HepG2 (cell line): ENCODE measurements around the gene KRTAP10-6. TPM values are rescaled to one million over a fixed set of nuclear protein-coding genes. Genes with fewer than 3 reads are reported as not detected.

ENCODE experiments used
- ATAC-seq: fragments of 200-7000 bp; cut with Tn5 transposase; 3 replicates; pipeline ENCODE4 v1.9.1; 2020; ENCODE audit warnings: mild to moderate bottlenecking, moderate library complexity
- BruUV-seq: library from RNA; stranded (reverse); fragments of 400-500 nt; replicated peaks from 2 replicates; lab custom pipeline; 2021; lab: Mats Ljungman, UMichigan
- CTCF ChIA-PET: fragments of 300-600 bp; formaldehyde crosslinking; extraction: SDS; loops from one replicate; lab custom pipeline; 2021; ENCODE audit warnings: low total read pairs, inconsistent platforms, low intra/inter-chr PET ratio; lab: Yijun Ruan, JAX
- POLR2A ChIA-PET: fragments of 350-600 bp; sonication (Branson Sonifier 250); formaldehyde crosslinking; loops from one replicate; lab custom pipeline; 2020; ENCODE audit warnings: antibody characterized with exemption, inconsistent platforms; lab: Yijun Ruan, JAX
- DNase-seq: peaks from one replicate; pipeline ENCODE4 v3.0.0-alpha.2; 2015; ENCODE audit warnings: low spot score
- FAIRE-seq: peaks from 3 replicates; lab custom pipeline; 2011; peaks lifted over from hg19 to GRCh38; lab: Jason Lieb, UNC
- H2AFZ ChIP-seq: one replicate; pipeline ENCODE4 v1.6.1; 2011; ENCODE audit warnings: low read length, inconsistent platforms
- H3K27ac ChIP-seq: fragments of 300-600 bp; 3 replicates; pipeline ENCODE4 v1.8.0; 2011; ENCODE audit warnings: mixed run types, mild to moderate bottlenecking, mixed read lengths, low read length, inconsistent platforms; ENCODE audit not compliant: insufficient read depth; ENCODE audit errors: extremely low read length
- H3K27me3 ChIP-seq, 2 experiments: fragments of 200-600 bp in 1 of 2; 2 replicates in 1 of 2; 3 replicates in 1 of 2; pipeline versions ENCODE4 v1.6.0 to v1.8.0; 2011; ENCODE audit warnings: low read length in 2 of 2, mild to moderate bottlenecking in 2 of 2, moderate library complexity in 2 of 2, inconsistent platforms in 1 of 2; ENCODE audit not compliant: insufficient read depth in 2 of 2, control insufficient read depth in 1 of 2
- H3K36me3 ChIP-seq, 2 experiments: fragments of 200-600 bp in 1 of 2; replicated peaks in 1 of 2; 2 replicates in 1 of 2; 3 replicates in 1 of 2; pipeline versions ENCODE4 v1.5.1 to v1.8.0; 2011; ENCODE audit warnings: low read length in 2 of 2, inconsistent platforms in 1 of 2; ENCODE audit not compliant: insufficient read depth in 2 of 2, control insufficient read depth in 1 of 2
- H3K4me1 ChIP-seq: 2 replicates; pipeline ENCODE4 v1.5.1; 2012; ENCODE audit warnings: low read length, inconsistent platforms; ENCODE audit not compliant: insufficient read depth
- H3K4me2 ChIP-seq: 2 replicates; pipeline ENCODE4 v1.6.0; 2011; ENCODE audit warnings: low read depth, low read length, inconsistent platforms
- H3K4me3 ChIP-seq, 3 experiments: fragments of 200-600 bp in 1 of 3; sonication (generic), shearing (Covaris generic) in 1 of 3; replicated peaks in 1 of 3; 2 replicates each; pipeline ENCODE4 v1.5.1; 2011 to 2016; ENCODE audit warnings: low read length in 3 of 3, inconsistent platforms in 2 of 3, low read depth in 2 of 3, mild to moderate bottlenecking in 2 of 3, control low read depth in 1 of 3, mixed read lengths in 1 of 3; ENCODE audit not compliant: insufficient read depth in 1 of 3
- H3K79me2 ChIP-seq: one replicate; pipeline ENCODE4 v1.6.1; 2011; ENCODE audit warnings: low read length, inconsistent platforms; ENCODE audit not compliant: insufficient read depth
- H3K9ac ChIP-seq: 2 replicates; pipeline ENCODE4 v1.6.0; 2011; ENCODE audit warnings: mild to moderate bottlenecking, low read depth, low read length, inconsistent platforms; ENCODE audit not compliant: insufficient read depth
- H3K9me3 ChIP-seq: 2 replicates; pipeline ENCODE4 v1.5.1; 2012; ENCODE audit warnings: mild to moderate bottlenecking, low read length
- H4K20me1 ChIP-seq: 2 replicates; pipeline ENCODE4 v1.6.0; 2011; ENCODE audit warnings: inconsistent platforms, mild to moderate bottlenecking, low read length, moderate library complexity; ENCODE audit not compliant: insufficient read depth
- CBX1 ChIP-seq: IDR thresholded peaks from one replicate; pipeline ENCODE4 v1.6.1; 2016; ENCODE audit warnings: antibody characterized with exemption, low read depth
- NCOA1 ChIP-seq: sonication (generic); formaldehyde crosslinking; IDR thresholded peaks from 2 replicates; pipeline ENCODE4 v1.9.0; 2021; ENCODE audit warnings: missing genetic modification reagents
- NFKBIZ ChIP-seq: IDR thresholded peaks from 2 replicates; pipeline ENCODE4 v1.6.1; 2018; ENCODE audit warnings: missing genetic modification reagents, missing compliant biosample characterization
- WIZ ChIP-seq: sonication (generic); formaldehyde crosslinking; IDR thresholded peaks from 2 replicates; pipeline ENCODE4 v1.5.1; 2020; ENCODE audit warnings: mild to moderate bottlenecking, missing genetic modification reagents
- ZNF510 ChIP-seq: sonication (generic); formaldehyde crosslinking; IDR thresholded peaks from 2 replicates; pipeline ENCODE4 v1.4.0; 2020; ENCODE audit warnings: low read depth, mild to moderate bottlenecking, missing genetic modification reagents
- WGBS: methylation state at CpG from one replicate; pipeline ENCODE4 v1.1.6; 2017; ENCODE audit warnings: low lambda C conversion rate; 5-methylcytosine and 5-hydroxymethylcytosine counted together
- in situ Hi-C: cut with HindIII; loops from 2 replicates; pipeline ENCODE4 v1.10.0; 2017; ENCODE audit warnings: low pct_unique_long_range_greater_than_20kb; ENCODE audit not compliant: extremely low pct_ligation_motif_present
- intact Hi-C: fragments of 100-400 bp; cut with micrococcal nuclease; formaldehyde crosslinking; loops from one replicate; pipeline ENCODE4 v1.10.0; 2022; ENCODE audit not compliant: unreplicated experiment
- polyA plus RNA-seq, 8 experiments: library from polyadenylated mRNA; depleted of rRNA in 3 of 8; stranded (reverse) in 7 of 8; unstranded in 1 of 8; fragments of >200 nt; fragmentation: Illumina TruSeq in 4 of 8; extraction: Trizol in 4 of 8; gene quantifications; 2 replicates each; pipeline versions ENCODE4 v1.2.1 to v1.2.3, GENCODE V29; 2011 to 2016; ENCODE audit warnings: low read depth in 4 of 8, missing spikeins in 1 of 8, mixed read lengths in 1 of 8; ENCODE audit not compliant: insufficient read depth in 1 of 8
- total RNA-seq, 5 experiments: library from RNA; depleted of rRNA; stranded (reverse); fragments of >200 nt; fragmentation: Illumina TruSeq; extraction: Trizol; gene quantifications; 2 replicates each; pipeline ENCODE4 v1.2.3, GENCODE V29; 2016; ENCODE audit warnings: low read depth in 1 of 5
- TF ChIP-seq, protein P1 (sequence below): IDR thresholded peaks from 2 replicates; pipeline ENCODE4 v1.6.1; 2016; ENCODE audit warnings: low read depth
- TF ChIP-seq, protein P2 (sequence below): sonication (generic); formaldehyde crosslinking; IDR thresholded peaks from 2 replicates; pipeline ENCODE4 v1.5.0; 2020; ENCODE audit warnings: mild to moderate bottlenecking, missing genetic modification reagents
- TF ChIP-seq, protein P3 (sequence below): IDR thresholded peaks from 2 replicates; pipeline ENCODE4 v1.4.0; 2020; ENCODE audit warnings: mild to moderate bottlenecking, missing genetic modification reagents
- TF ChIP-seq, protein P4 (sequence below): sonication (generic); formaldehyde crosslinking; IDR thresholded peaks from 2 replicates; pipeline ENCODE4 v1.4.0; 2020; ENCODE audit warnings: mild to moderate bottlenecking, missing genetic modification reagents
- TF ChIP-seq, protein P5 (sequence below): sonication (generic); formaldehyde crosslinking; conservative IDR thresholded peaks from 2 replicates; pipeline ENCODE4 v1.5.0; 2020; ENCODE audit warnings: missing genetic modification reagents

KRTAP10-6 gene
- total and polyA plus RNA-seq, 2 of the 13 experiments (the other 11 are each of a cell fraction or from before 2014, with no cell fraction given): not detected

DNA sequence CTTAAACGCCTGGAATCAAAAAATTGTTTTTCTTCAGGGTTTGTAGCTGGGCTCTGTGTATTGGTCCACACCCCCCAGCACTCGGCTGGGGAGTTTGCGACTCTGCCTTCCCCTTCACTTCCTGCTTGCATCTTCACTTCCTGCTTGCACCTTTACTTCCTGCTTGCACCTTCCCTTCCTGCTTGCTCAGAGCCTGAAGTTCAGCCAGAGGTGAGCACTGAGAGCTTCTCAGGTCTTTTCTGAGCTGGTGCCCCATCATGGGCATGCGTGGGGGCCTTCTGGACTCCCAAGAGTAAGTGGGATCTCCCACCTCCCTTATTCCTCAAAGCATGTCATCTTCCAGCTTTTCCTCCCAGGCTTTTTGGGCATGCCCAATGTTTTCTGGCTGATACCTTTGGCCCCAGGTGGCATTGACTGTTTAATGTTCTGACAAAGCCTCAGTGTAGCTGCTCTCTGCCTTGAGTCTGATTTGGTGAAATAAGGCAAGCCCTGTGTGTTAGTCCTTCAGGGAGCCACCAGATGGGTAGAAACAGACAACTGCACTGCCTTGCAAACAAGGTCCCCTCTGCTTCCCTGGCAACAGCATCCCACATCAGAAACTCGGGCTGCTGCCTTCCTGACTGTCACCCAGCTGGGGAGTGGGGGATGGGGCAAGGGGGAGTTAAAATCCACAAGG lies 44.5 kb downstream of the KRTAP10-6 start:
- Histone ChIP-seq H2AFZ (no peak overlapping the region), H3K79me2 (no peaks in the 10 kb centered on the region), H3K4me3 (no peak overlapping the region), H3K9me3 (peaks cover 7% of the 10 kb centered on the region; the same call in 1 of the 2 replicates), H3K27me3 (no peaks in the 10 kb centered on the region), H4K20me1 (no peaks in the 10 kb centered on the region), H3K36me3 (no peaks in the 10 kb centered on the region), H3K9ac (no peak overlapping the region), H3K27ac (no peak overlapping the region), H3K4me2 (no peak overlapping the region), H3K4me1 (no peaks in the 10 kb centered on the region; the same call in 1 of the 2 replicates)
- in situ Hi-C loops: no loop called here
- ATAC-seq: no peak
- ChIA-PET POLR2A (no interaction called here), CTCF (no interaction called here)
- WGBS: 33% methylated on average over 4 of the region's 5 CpGs
- DNase-seq: no peak
- FAIRE-seq: no peak
- BruUV-seq: no TSS peak
- intact Hi-C loops: no loop called here
- no peak for TF ChIP-seq NFKBIZ (CRISPR knock-in tag)
- TF ChIP-seq WIZ (CRISPR knock-in tag): no peak
- TF ChIP-seq, protein P1, sequence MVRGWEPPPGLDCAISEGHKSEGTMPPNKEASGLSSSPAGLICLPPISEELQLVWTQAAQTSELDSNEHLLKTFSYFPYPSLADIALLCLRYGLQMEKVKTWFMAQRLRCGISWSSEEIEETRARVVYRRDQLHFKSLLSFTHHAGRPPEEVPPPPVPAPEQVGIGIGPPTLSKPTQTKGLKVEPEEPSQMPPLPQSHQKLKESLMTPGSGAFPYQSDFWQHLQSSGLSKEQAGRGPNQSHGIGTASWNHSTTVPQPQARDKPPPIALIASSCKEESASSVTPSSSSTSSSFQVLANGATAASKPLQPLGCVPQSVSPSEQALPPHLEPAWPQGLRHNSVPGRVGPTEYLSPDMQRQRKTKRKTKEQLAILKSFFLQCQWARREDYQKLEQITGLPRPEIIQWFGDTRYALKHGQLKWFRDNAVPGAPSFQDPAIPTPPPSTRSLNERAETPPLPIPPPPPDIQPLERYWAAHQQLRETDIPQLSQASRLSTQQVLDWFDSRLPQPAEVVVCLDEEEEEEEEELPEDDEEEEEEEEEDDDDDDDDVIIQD: no peak
- TF ChIP-seq, protein P2, sequence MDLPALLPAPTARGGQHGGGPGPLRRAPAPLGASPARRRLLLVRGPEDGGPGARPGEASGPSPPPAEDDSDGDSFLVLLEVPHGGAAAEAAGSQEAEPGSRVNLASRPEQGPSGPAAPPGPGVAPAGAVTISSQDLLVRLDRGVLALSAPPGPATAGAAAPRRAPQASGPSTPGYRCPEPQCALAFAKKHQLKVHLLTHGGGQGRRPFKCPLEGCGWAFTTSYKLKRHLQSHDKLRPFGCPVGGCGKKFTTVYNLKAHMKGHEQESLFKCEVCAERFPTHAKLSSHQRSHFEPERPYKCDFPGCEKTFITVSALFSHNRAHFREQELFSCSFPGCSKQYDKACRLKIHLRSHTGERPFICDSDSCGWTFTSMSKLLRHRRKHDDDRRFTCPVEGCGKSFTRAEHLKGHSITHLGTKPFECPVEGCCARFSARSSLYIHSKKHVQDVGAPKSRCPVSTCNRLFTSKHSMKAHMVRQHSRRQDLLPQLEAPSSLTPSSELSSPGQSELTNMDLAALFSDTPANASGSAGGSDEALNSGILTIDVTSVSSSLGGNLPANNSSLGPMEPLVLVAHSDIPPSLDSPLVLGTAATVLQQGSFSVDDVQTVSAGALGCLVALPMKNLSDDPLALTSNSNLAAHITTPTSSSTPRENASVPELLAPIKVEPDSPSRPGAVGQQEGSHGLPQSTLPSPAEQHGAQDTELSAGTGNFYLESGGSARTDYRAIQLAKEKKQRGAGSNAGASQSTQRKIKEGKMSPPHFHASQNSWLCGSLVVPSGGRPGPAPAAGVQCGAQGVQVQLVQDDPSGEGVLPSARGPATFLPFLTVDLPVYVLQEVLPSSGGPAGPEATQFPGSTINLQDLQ (CRISPR knock-in tag): no peak
- TF ChIP-seq CBX1: no peak
- TF ChIP-seq, protein P3, sequence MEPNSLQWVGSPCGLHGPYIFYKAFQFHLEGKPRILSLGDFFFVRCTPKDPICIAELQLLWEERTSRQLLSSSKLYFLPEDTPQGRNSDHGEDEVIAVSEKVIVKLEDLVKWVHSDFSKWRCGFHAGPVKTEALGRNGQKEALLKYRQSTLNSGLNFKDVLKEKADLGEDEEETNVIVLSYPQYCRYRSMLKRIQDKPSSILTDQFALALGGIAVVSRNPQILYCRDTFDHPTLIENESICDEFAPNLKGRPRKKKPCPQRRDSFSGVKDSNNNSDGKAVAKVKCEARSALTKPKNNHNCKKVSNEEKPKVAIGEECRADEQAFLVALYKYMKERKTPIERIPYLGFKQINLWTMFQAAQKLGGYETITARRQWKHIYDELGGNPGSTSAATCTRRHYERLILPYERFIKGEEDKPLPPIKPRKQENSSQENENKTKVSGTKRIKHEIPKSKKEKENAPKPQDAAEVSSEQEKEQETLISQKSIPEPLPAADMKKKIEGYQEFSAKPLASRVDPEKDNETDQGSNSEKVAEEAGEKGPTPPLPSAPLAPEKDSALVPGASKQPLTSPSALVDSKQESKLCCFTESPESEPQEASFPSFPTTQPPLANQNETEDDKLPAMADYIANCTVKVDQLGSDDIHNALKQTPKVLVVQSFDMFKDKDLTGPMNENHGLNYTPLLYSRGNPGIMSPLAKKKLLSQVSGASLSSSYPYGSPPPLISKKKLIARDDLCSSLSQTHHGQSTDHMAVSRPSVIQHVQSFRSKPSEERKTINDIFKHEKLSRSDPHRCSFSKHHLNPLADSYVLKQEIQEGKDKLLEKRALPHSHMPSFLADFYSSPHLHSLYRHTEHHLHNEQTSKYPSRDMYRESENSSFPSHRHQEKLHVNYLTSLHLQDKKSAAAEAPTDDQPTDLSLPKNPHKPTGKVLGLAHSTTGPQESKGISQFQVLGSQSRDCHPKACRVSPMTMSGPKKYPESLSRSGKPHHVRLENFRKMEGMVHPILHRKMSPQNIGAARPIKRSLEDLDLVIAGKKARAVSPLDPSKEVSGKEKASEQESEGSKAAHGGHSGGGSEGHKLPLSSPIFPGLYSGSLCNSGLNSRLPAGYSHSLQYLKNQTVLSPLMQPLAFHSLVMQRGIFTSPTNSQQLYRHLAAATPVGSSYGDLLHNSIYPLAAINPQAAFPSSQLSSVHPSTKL: no peak
- TF ChIP-seq, protein P4, sequence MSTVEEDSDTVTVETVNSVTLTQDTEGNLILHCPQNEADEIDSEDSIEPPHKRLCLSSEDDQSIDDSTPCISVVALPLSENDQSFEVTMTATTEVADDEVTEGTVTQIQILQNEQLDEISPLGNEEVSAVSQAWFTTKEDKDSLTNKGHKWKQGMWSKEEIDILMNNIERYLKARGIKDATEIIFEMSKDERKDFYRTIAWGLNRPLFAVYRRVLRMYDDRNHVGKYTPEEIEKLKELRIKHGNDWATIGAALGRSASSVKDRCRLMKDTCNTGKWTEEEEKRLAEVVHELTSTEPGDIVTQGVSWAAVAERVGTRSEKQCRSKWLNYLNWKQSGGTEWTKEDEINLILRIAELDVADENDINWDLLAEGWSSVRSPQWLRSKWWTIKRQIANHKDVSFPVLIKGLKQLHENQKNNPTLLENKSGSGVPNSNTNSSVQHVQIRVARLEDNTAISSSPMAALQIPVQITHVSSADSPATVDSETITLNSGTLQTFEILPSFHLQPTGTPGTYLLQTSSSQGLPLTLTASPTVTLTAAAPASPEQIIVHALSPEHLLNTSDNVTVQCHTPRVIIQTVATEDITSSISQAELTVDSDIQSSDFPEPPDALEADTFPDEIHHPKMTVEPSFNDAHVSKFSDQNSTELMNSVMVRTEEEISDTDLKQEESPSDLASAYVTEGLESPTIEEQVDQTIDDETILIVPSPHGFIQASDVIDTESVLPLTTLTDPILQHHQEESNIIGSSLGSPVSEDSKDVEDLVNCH (CRISPR knock-in tag): no peak
- TF ChIP-seq, protein P5, sequence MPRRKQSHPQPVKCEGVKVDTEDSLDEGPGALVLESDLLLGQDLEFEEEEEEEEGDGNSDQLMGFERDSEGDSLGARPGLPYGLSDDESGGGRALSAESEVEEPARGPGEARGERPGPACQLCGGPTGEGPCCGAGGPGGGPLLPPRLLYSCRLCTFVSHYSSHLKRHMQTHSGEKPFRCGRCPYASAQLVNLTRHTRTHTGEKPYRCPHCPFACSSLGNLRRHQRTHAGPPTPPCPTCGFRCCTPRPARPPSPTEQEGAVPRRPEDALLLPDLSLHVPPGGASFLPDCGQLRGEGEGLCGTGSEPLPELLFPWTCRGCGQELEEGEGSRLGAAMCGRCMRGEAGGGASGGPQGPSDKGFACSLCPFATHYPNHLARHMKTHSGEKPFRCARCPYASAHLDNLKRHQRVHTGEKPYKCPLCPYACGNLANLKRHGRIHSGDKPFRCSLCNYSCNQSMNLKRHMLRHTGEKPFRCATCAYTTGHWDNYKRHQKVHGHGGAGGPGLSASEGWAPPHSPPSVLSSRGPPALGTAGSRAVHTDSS: no peak
- no peak for TF ChIP-seq ZNF510 (CRISPR knock-in tag)
- TF ChIP-seq NCOA1 (CRISPR knock-in tag): no peak
